ENCODE data around the gene HSD11B1. TPM values are rescaled to one million over a fixed set of nuclear protein-coding genes. Genes with fewer than 3 reads are reported as not detected.

The HSD11B1 gene
- total RNA-seq, 4 donors from 2014 or later = 37.1 to 166 (median 55.9) TPM

- WGBS, 2 donors = 70 to 83% methylated on average over 1 of the region's 1 CpG
- intact Hi-C loops (cut with DNase I; ENCODE audit: low total_unique reads) = no loop called here
- DNase-seq (ENCODE audit: low spot score in 2 of 2) = no peak
- H3K4me3 ChIP-seq (ENCODE audit: low read depth, poor library complexity, severe bottlenecking) = no peak overlapping the region
- TF ChIP-seq POLR2A (IDR thresholded peaks at IDR 0.05) = no peak
- TF ChIP-seq CTCF (IDR thresholded peaks at IDR 0.05) = no peak
Observed at GRCh38 chr1:209738270-209738669, 33.6 kb downstream of the HSD11B1 start.

GRCh38 chr1:209741193-209741592 lies 36.5 kb downstream of the HSD11B1 start:
- no peak for DNase-seq (ENCODE audit: low spot score in 2 of 2)
- no peak overlapping the region for H3K4me3 ChIP-seq (ENCODE audit: low read depth, poor library complexity, severe bottlenecking)
- TF ChIP-seq CTCF (IDR thresholded peaks at IDR 0.05) = no peak
- no peak for TF ChIP-seq POLR2A (IDR thresholded peaks at IDR 0.05)
- intact Hi-C loops (cut with DNase I; ENCODE audit: low total_unique reads) = loop anchor here (10.0 kb wide), 1 partner anchor 46 kb away; no protein-coding TSS in a partner anchor
- 94 to 96% methylated on average over 3 of the region's 3 CpGs for WGBS, 2 donors

- 76% methylated on average over 2 of the region's 2 CpGs for WGBS, 2 donors
- DNase-seq (ENCODE audit: low spot score in 2 of 2) = no peak
- intact Hi-C loops (cut with DNase I; ENCODE audit: low total_unique reads) = loop anchor here (10.0 kb wide), 1 partner anchor 47 kb away; no protein-coding TSS in a partner anchor
- no peak for TF ChIP-seq POLR2A (IDR thresholded peaks at IDR 0.05)
- no peak for TF ChIP-seq CTCF (IDR thresholded peaks at IDR 0.05)
- no peak overlapping the region for H3K4me3 ChIP-seq (ENCODE audit: low read depth, poor library complexity, severe bottlenecking)
Observed at GRCh38 chr1:209741889-209742288, 37.2 kb downstream of the HSD11B1 start.

- H3K4me3 ChIP-seq (ENCODE audit: low read depth, poor library complexity, severe bottlenecking) = no peak overlapping the region
- 49 to 53% methylated on average over 8 of the region's 8 CpGs for WGBS, 2 donors
Observed at GRCh38 chr1:209742409-209743144, 37.9 kb downstream of the HSD11B1 start.

GRCh38 chr1:209743145-209743482 lies 38.5 kb downstream of the HSD11B1 start:
- WGBS, 2 donors = 52 to 57% methylated on average over 1 to 2 of the region's 2 CpGs
- intact Hi-C loops (cut with DNase I; ENCODE audit: low total_unique reads) = loop anchor here (10.0 kb wide), 1 partner anchor 48 kb away; no protein-coding TSS in a partner anchor
- TF ChIP-seq POLR2A (IDR thresholded peaks at IDR 0.05) = no peak
- TF ChIP-seq CTCF (IDR thresholded peaks at IDR 0.05) = no peak

More at GRCh38 chr1:209742409-209743144, 37.9 kb downstream of the HSD11B1 start:
- DNase-seq (ENCODE audit: low spot score in 2 of 2) = no peak
- TF ChIP-seq POLR2A (IDR thresholded peaks at IDR 0.05) = no peak
- TF ChIP-seq CTCF (IDR thresholded peaks at IDR 0.05) = no peak
- intact Hi-C loops (cut with DNase I; ENCODE audit: low total_unique reads) = loop anchor here (10.0 kb wide), 1 partner anchor 48 kb away; no protein-coding TSS in a partner anchor

More at GRCh38 chr1:209743145-209743482, 38.5 kb downstream of the HSD11B1 start:
- no peak overlapping the region for H3K4me3 ChIP-seq (ENCODE audit: low read depth, poor library complexity, severe bottlenecking)
- no peak for DNase-seq (ENCODE audit: low spot score in 2 of 2)

Data from lower leg skin (tissue), 4 donors.